BJ (cell line): ENCODE results near the gene HSPBAP1. TPM values are rescaled to one million over a fixed set of nuclear protein-coding genes. Genes with fewer than 3 reads are reported as not detected.

Experiments used
- CTCF ChIA-PET: fragments of 350-600 bp; formaldehyde crosslinking; extraction: SDS; loops from one replicate; lab custom pipeline; 2021; ENCODE audit warnings: antibody characterized with exemption, inconsistent platforms; lab: Yijun Ruan, JAX
- POLR2A ChIA-PET: fragments of 300-600 bp; sonication (Branson Sonifier 250); formaldehyde crosslinking; extraction: SDS; loops from one replicate; lab custom pipeline; 2021; ENCODE audit warnings: antibody characterized with exemption; lab: Charles Lee
- DNase-seq: peaks from one replicate; pipeline ENCODE4 v3.0.0-alpha.2; 2011; ENCODE audit warnings: low read depth
- H3K27me3 ChIP-seq: 2 replicates; pipeline ENCODE4 v1.6.0; 2011; ENCODE audit warnings: low read length; ENCODE audit not compliant: control insufficient read depth, insufficient read depth
- H3K36me3 ChIP-seq: 2 replicates; pipeline ENCODE4 v1.5.1; 2011; ENCODE audit warnings: low read length; ENCODE audit not compliant: control insufficient read depth, insufficient read depth
- H3K4me3 ChIP-seq: 2 replicates; pipeline ENCODE4 v1.5.1; 2011; ENCODE audit warnings: low read depth, mild to moderate bottlenecking, control low read depth, low read length
- CTCF ChIP-seq: IDR thresholded peaks from 2 replicates; pipeline ENCODE4 v1.5.1; 2011; ENCODE audit warnings: low read depth, mild to moderate bottlenecking, control low read depth, inconsistent platforms, low read length, moderate library complexity; ENCODE audit not compliant: insufficient read depth
- polyA plus RNA-seq: library from polyadenylated mRNA; depleted of rRNA; stranded (reverse); fragments of >200 nt; gene quantifications from 2 replicates; pipeline ENCODE4 v1.2.3, GENCODE V29; 2011

HSPBAP1 gene
- polyA plus RNA-seq, 1 experiment = 2.9 TPM

GRCh38 chr3:122794779-122795673, 1.4 kb upstream of the HSPBAP1 start, which contains the start of gene SLC49A4:
TSS of gene SLC49A4 (plus strand) at chr3:122795069. CDS start at chr3:122795193, 124 bp downstream.
- Histone ChIP-seq H3K4me3 (peak within 1 kb of the TSS; percentile 80), H3K36me3 (no peaks in the 10 kb centered on the region), H3K27me3 (no peaks in the 10 kb centered on the region)
- no peak for DNase-seq
- CTCF ChIA-PET = no interaction called here
- TF ChIP-seq CTCF = no peak
- POLR2A ChIA-PET = no interaction called here

GRCh38 chr3:122794483-122794778, 800 bp upstream of the HSPBAP1 start:
- no peak for TF ChIP-seq CTCF
- CTCF ChIA-PET = interaction anchor here (1.2 kb wide), 1 partner anchor 40 kb away, joined by 4 read pairs; no protein-coding TSS in a partner anchor

DNA sequence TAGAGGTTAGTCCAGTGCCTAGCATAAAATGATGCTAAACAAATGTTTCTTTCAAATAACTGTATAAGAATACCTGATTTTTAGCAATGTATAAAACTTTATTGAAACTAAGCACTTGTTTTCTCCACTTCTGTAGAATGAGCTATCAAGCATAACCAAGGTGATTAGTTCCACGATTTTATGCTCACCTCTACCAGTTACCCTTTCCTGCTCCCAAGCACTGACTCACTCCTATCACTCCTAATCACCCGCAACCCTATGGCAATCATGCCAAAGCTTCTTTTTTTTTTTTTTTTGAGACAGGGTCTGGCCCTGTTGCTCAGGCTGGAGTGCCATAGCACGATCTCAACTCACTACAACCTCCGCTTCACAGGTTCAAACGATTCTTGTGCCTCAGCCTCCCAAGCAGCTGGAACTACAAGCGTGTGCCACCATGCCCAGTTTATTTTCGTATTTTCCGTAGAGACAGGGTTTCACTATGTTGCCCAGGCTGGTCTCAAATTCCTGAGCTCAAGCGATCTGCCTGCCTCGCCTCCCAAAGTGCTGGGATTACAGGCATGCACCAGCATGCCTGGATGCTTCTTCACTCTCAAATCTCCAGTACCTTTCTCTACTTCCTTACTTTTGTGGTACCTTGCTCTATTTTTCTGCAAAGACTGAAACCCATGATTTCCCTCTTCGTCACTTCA, 3.9 kb downstream of the HSPBAP1 start:
- no peak for DNase-seq
- no peaks in the 10 kb centered on the region for H3K36me3 ChIP-seq
- ChIA-PET POLR2A (no interaction called here), CTCF (interaction anchor here (0.7 kb wide), 1 partner anchor 1166 kb away, joined by 3 read pairs; no protein-coding TSS in a partner anchor)
- no peak for TF ChIP-seq CTCF
- H3K27me3 ChIP-seq = no peaks in the 10 kb centered on the region
- no peak overlapping the region for H3K4me3 ChIP-seq

More at GRCh38 chr3:122794483-122794778, 800 bp upstream of the HSPBAP1 start:
- Histone ChIP-seq H3K27me3 (no peaks in the 10 kb centered on the region), H3K36me3 (no peaks in the 10 kb centered on the region), H3K4me3 (peak overlapping the region; percentile 80)
- POLR2A ChIA-PET = no interaction called here
- DNase-seq = peak; percentile 15

DNA sequence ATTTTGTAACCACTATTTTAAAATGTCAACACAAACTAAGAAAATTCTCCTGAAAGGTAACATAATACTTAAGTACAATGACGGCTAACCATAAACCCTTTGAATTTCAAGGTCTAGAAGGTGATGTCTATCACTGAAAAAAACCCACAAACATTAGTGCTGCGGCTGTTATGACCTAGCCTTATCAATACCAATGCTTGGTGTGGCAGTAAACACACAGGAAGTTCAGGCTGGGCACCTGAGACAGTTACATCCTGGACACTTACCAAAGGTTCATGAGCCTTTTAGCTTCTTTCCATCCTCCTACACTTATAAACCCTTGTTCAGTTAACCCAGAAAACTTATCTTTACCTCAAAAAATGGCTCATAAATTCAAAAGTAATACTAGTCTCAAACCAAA, 5.8 kb downstream of the HSPBAP1 start:
- no peaks in the 10 kb centered on the region for H3K27me3 ChIP-seq
- no peak for TF ChIP-seq CTCF
- ChIA-PET CTCF (interaction anchor here (0.9 kb wide), 1 partner anchor 17 kb away, joined by 3 read pairs; no protein-coding TSS in a partner anchor), POLR2A (no interaction called here)
- no peak overlapping the region for H3K4me3 ChIP-seq
- no peak for DNase-seq
- no peaks in the 10 kb centered on the region for H3K36me3 ChIP-seq

DNA sequence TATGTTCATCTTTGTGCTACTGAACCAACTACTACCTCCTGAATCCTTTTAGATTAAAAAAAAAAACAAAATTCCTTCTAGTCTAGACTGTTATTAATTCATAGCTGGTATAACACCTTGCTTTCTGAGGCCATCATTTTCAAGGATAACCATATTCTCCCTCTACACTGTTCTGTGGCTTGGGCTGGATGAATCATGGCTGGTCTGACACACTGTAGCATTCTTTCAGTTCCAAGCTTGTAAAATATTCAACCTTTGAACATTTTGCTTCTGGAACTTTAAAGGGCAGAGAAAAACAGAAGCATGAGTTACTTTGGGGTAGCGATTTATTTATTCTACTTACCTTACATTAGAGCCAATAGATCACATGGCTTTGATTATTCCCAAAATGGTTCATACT, 7.6 kb downstream of the HSPBAP1 start:
- peak; percentile 20 for DNase-seq
- no peak overlapping the region for H3K4me3 ChIP-seq
- POLR2A ChIA-PET = no interaction called here

More for the DNA sequence above, 7.6 kb downstream of the HSPBAP1 start:
- Histone ChIP-seq H3K36me3 (no peaks in the 10 kb centered on the region), H3K27me3 (no peaks in the 10 kb centered on the region)
- CTCF ChIA-PET = interaction anchor here (0.6 to 2.5 kb wide), 5 partner anchors 16 to 273 kb away, joined by 3 to 7 read pairs (median 3); no protein-coding TSS in a partner anchor
- no peak for TF ChIP-seq CTCF
